Endodermal cell (in vitro differentiated cells): ENCODE results near the gene TIMP2. TPM values are rescaled to one million over a fixed set of nuclear protein-coding genes. Genes with fewer than 3 reads are reported as not detected.

Source experiments
- DNase-seq: peaks from one replicate; pipeline ENCODE4 v3.0.0-alpha.2; 2017
- H3K27ac ChIP-seq: 2 replicates; pipeline ENCODE4 v1.5.1; 2013; ENCODE audit warnings: mild to moderate bottlenecking, low read depth, low read length, moderate library complexity
- H3K27me3 ChIP-seq: 2 replicates; pipeline ENCODE4 v1.6.1; 2013; ENCODE audit warnings: mild to moderate bottlenecking, low read length, moderate library complexity; ENCODE audit not compliant: insufficient read depth, control insufficient read depth, poor library complexity, severe bottlenecking
- H3K36me3 ChIP-seq: 2 replicates; pipeline ENCODE4 v1.7.0; 2013; ENCODE audit warnings: mild to moderate bottlenecking, low read length, moderate library complexity; ENCODE audit not compliant: control insufficient read depth, insufficient read depth
- H3K4me1 ChIP-seq: one replicate; pipeline ENCODE4 v1.7.0; 2013; ENCODE audit warnings: low read length; ENCODE audit not compliant: control insufficient read depth, insufficient read depth
- H3K4me3 ChIP-seq: 2 replicates; pipeline ENCODE4 v1.5.1; 2013; ENCODE audit warnings: mild to moderate bottlenecking, low read length, moderate library complexity
- H3K9ac ChIP-seq: 2 replicates; pipeline ENCODE4 v1.6.1; 2013; ENCODE audit warnings: mild to moderate bottlenecking, low read length, moderate library complexity; ENCODE audit not compliant: poor library complexity, severe bottlenecking; ENCODE audit errors: extremely low read depth
- H3K9me3 ChIP-seq: 2 replicates; pipeline ENCODE4 v1.6.1; 2013; ENCODE audit warnings: mild to moderate bottlenecking, low read length, moderate library complexity; ENCODE audit not compliant: control insufficient read depth
- H3K27ac Mint-ChIP-seq: 2 replicates; pipeline ENCODE4 v1.8.0; 2020; ENCODE audit warnings: mixed read lengths
- H3K27me3 Mint-ChIP-seq: 2 replicates; pipeline ENCODE4 v1.8.0; 2021; ENCODE audit warnings: mild to moderate bottlenecking, mixed read lengths; ENCODE audit not compliant: insufficient read depth
- H3K36me3 Mint-ChIP-seq: 2 replicates; pipeline ENCODE4 v1.8.0; 2020; ENCODE audit warnings: low read depth, mixed read lengths
- H3K4me1 Mint-ChIP-seq: 2 replicates; pipeline ENCODE4 v1.8.0; 2020; ENCODE audit warnings: mixed read lengths
- H3K4me3 Mint-ChIP-seq: 2 replicates; pipeline ENCODE4 v1.8.0; 2020; ENCODE audit warnings: mild to moderate bottlenecking, moderate library complexity, mixed read lengths
- H3K9me3 Mint-ChIP-seq: 2 replicates; pipeline ENCODE4 v1.8.0; 2020; ENCODE audit warnings: mild to moderate bottlenecking, mixed read lengths
- CTCF ChIP-seq: fragments of 200-600 bp; sonication (generic); conservative IDR thresholded peaks from 2 replicates; pipeline ENCODE4 v1.5.0; 2021; ENCODE audit warnings: antibody characterized with exemption, mild to moderate bottlenecking
- WGBS, 2 experiments: methylation state at CpG; one replicate each; pipeline versions ENCODE4 v1.1.5 to v1.1.7; 2013; ENCODE audit warnings: missing lambda C conversion rate in 2 of 2, mixed read lengths in 1 of 2; ENCODE audit not compliant: insufficient coverage in 1 of 2, insufficient read length in 1 of 2; 5-methylcytosine and 5-hydroxymethylcytosine counted together
- total RNA-seq, 2 donors: library from RNA; stranded (reverse); fragmentation: NEBNext Ultra II Directional in 1 of 2; extraction: Animal tissue kit (Norgen Biotek cat#: 25700) in 1 of 2; gene quantifications; 2 replicates in 1 of 2; 3 replicates in 1 of 2; pipeline ENCODE4 v1.2.1, GENCODE V29; 2021

Gene TIMP2
- total RNA-seq, 2 donors from 2014 or later = 36.9 to 42.7 TPM

GRCh38 chr17:78828470-78829185 is 96.6 kb downstream of the TIMP2 start:
- H3K4me1 Mint-ChIP-seq = peaks cover 2% of the 10 kb centered on the region
- H3K4me1 ChIP-seq = no peaks in the 10 kb centered on the region
- H3K9me3 Mint-ChIP-seq = no peaks in the 10 kb centered on the region
- no peak overlapping the region for H3K4me3 Mint-ChIP-seq
- 92 to 94% methylated on average over 11 to 14 of the region's 14 CpGs for WGBS, 2 experiments
- H3K27me3 ChIP-seq = no peaks in the 10 kb centered on the region
- peak; percentile 51 for TF ChIP-seq CTCF
- H3K27me3 Mint-ChIP-seq = no peaks in the 10 kb centered on the region
- peaks cover 85% of the 10 kb centered on the region for H3K36me3 ChIP-seq
- no peak overlapping the region for H3K4me3 ChIP-seq
- peaks cover 88% of the 10 kb centered on the region for H3K36me3 Mint-ChIP-seq
- no peaks in the 10 kb centered on the region for H3K9me3 ChIP-seq
- peak; percentile 89 for DNase-seq
- no peak overlapping the region for H3K9ac ChIP-seq
- no peak overlapping the region for H3K27ac ChIP-seq
- peak overlapping the region; percentile 37 for H3K27ac Mint-ChIP-seq

- Histone ChIP-seq H3K27me3 (no peaks in the 10 kb centered on the region), H3K9me3 (no peaks in the 10 kb centered on the region), H3K9ac (no peak overlapping the region), H3K27ac (no peak overlapping the region), H3K4me1 (no peaks in the 10 kb centered on the region), H3K4me3 (no peak overlapping the region), H3K36me3 (peaks cover 76% of the 10 kb centered on the region)
- Mint-ChIP-seq H3K27ac (peak overlapping the region; percentile 18), H3K4me3 (no peak overlapping the region), H3K36me3 (peaks cover 87% of the 10 kb centered on the region), H3K9me3 (no peaks in the 10 kb centered on the region), H3K4me1 (peaks cover 5% of the 10 kb centered on the region), H3K27me3 (no peaks in the 10 kb centered on the region)
- no peak for TF ChIP-seq CTCF
- no peak for DNase-seq
- 95% methylated on average over 19 to 21 of the region's 21 CpGs for WGBS, 2 experiments
Observed at GRCh38 chr17:78826836-78827509, 98.2 kb downstream of the TIMP2 start.

GRCh38 chr17:78826421-78826820 is 98.8 kb downstream of the TIMP2 start:
- Histone ChIP-seq H3K9me3 (no peaks in the 10 kb centered on the region), H3K4me3 (no peak overlapping the region), H3K27me3 (no peaks in the 10 kb centered on the region), H3K36me3 (peaks cover 76% of the 10 kb centered on the region), H3K27ac (no peak overlapping the region), H3K4me1 (no peaks in the 10 kb centered on the region), H3K9ac (no peak overlapping the region)
- no peak for TF ChIP-seq CTCF
- H3K27me3 Mint-ChIP-seq = no peaks in the 10 kb centered on the region
- no peaks in the 10 kb centered on the region for H3K9me3 Mint-ChIP-seq
- H3K27ac Mint-ChIP-seq = no peak overlapping the region
- 92 to 93% methylated on average over 3 to 5 of the region's 5 CpGs for WGBS, 2 experiments
- H3K36me3 Mint-ChIP-seq = peaks cover 86% of the 10 kb centered on the region
- DNase-seq = no peak
- no peak overlapping the region for H3K4me3 Mint-ChIP-seq
- H3K4me1 Mint-ChIP-seq = peaks cover 5% of the 10 kb centered on the region
